Body of pancreas (tissue), 4 donors: ENCODE data around the gene CD81. TPM values are rescaled to one million over a fixed set of nuclear protein-coding genes. Genes with fewer than 3 reads are reported as not detected.
A peak's percentile ranks its signal among the peaks of the same experiment; 100 is the strongest.
"Not testable (repeated sequence)": the region's sequence is repeated elsewhere in the genome, so short reads cannot be mapped to it uniquely, and the experiment has no call there.

Experiments used
- ATAC-seq: fragments of 150-250 bp; one replicate; pipeline ENCODE4 v1.9.1; 2016
- DNase-seq, 4 donors: peaks; one replicate each; pipeline ENCODE4 v3.0.0-alpha.2; 2019
- H3K27ac ChIP-seq, 4 donors: fragments of 200-600 bp; sonication (generic); 1 replicate in 3 of 4; 2 replicates in 1 of 4; pipeline versions ENCODE4 v1.5.1 to v1.6.1; 2016 to 2019; ENCODE audit warnings: mild to moderate bottlenecking in 1 of 4, mixed read lengths in 1 of 4, moderate library complexity in 1 of 4
- H3K27me3 ChIP-seq, 2 donors: fragments of 200-600 bp; sonication (generic); one replicate each; pipeline ENCODE4 v1.6.0; 2016; ENCODE audit warnings: mild to moderate bottlenecking in 1 of 2
- H3K36me3 ChIP-seq, 2 donors: fragments of 200-600 bp; sonication (generic); replicated peaks in 1 of 2; 2 replicates each; pipeline ENCODE4 v1.5.1; 2016; ENCODE audit warnings: low read depth in 2 of 2; ENCODE audit not compliant: insufficient read depth in 1 of 2
- H3K4me1 ChIP-seq: fragments of 200-600 bp; sonication (generic); one replicate; pipeline ENCODE4 v1.6.0; 2016
- H3K4me3 ChIP-seq, 2 donors: fragments of 200-600 bp; sonication (generic); 1 replicate in 1 of 2; 2 replicates in 1 of 2; pipeline ENCODE4 v1.5.1; 2016 to 2019
- H3K9me3 ChIP-seq, 3 donors: fragments of 200-600 bp; sonication (generic); 1 replicate in 2 of 3; 2 replicates in 1 of 3; pipeline ENCODE4 v1.5.1; 2016
- POLR2A ChIP-seq, 3 donors: fragments of 450-650 bp; IDR thresholded peaks; one replicate each; pipeline ENCODE4 v1.6.1; 2016; ENCODE audit warnings: antibody characterized with exemption in 3 of 3, mild to moderate bottlenecking in 2 of 3
- WGBS, 2 donors: methylation state at CpG; one replicate each; pipeline ENCODE4 v1.1.5; 2017; 5-methylcytosine and 5-hydroxymethylcytosine counted together
- intact Hi-C: fragments of 100-400 bp; cut with DNase I; formaldehyde crosslinking; loops from one replicate; pipeline ENCODE4 v1.15.1; 2023
- total RNA-seq, 2 donors: library from RNA; depleted of rRNA; stranded (reverse); fragments of >200 nt; gene quantifications; one replicate each; pipeline ENCODE4 v1.1.0, GENCODE V29; 2016
- TF ChIP-seq, protein P1 (sequence below), 7 experiments: fragments of 450-650 bp in 4 of 7; fragments of 200-600 bp in 3 of 7; sonication (generic) in 3 of 7; IDR thresholded peaks; one replicate each; pipeline ENCODE4 v1.5.1; 2016 to 2019; ENCODE audit warnings: antibody characterized with exemption in 7 of 7

Gene CD81
- total RNA-seq, 2 donors from 2014 or later = 217 to 332 TPM

DNA sequence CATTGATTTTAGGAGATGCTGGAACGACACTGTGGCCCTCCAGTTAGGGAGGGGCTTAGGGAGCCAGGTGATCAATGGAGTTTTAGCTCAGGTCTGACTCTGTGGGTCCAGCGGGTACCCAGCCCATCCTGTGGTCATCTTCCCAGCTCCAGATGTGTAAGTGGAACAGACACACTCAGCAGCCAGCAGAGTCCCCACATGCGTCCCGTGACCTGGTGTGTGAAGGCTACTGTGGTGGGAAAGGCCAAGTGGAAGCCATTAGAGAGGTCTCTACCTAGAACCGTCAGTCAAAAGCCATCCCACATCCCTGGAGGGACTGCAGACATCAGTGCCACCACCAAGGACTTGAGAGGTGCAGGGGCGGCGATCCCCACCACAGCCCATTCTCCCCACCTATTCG lies 19.9 kb upstream of the CD81 start:
- no peak for TF ChIP-seq POLR2A (IDR thresholded peaks at IDR 0.05)
- TF ChIP-seq, protein P1, sequence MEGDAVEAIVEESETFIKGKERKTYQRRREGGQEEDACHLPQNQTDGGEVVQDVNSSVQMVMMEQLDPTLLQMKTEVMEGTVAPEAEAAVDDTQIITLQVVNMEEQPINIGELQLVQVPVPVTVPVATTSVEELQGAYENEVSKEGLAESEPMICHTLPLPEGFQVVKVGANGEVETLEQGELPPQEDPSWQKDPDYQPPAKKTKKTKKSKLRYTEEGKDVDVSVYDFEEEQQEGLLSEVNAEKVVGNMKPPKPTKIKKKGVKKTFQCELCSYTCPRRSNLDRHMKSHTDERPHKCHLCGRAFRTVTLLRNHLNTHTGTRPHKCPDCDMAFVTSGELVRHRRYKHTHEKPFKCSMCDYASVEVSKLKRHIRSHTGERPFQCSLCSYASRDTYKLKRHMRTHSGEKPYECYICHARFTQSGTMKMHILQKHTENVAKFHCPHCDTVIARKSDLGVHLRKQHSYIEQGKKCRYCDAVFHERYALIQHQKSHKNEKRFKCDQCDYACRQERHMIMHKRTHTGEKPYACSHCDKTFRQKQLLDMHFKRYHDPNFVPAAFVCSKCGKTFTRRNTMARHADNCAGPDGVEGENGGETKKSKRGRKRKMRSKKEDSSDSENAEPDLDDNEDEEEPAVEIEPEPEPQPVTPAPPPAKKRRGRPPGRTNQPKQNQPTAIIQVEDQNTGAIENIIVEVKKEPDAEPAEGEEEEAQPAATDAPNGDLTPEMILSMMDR (IDR thresholded peaks at IDR 0.05) = no peak
- WGBS, 2 donors = 65 to 67% methylated on average over 5 to 8 of the region's 8 CpGs

DNA sequence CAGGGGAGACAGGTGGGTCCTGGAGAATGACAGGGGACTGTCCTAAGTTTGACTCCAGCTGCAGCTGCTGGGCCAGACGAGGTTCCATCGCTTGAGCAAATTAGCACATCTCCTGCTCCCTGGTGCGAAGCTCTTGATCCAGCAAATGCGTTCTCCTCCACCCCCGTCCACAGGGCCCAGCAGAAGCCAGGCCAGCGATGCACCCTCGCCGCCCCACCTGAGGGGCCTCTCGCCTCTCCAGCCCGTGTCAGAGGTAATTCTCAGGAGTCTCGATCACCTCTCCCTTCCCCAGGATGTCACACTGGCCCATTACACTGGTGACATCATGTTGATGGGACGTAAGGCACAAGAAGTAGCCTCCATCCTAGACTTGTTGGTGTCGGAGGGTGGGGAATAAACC lies 19.5 kb upstream of the CD81 start:
- H3K4me1 ChIP-seq, ATAC-seq, H3K27me3 ChIP-seq, DNase-seq, H3K4me3 ChIP-seq, intact Hi-C loops, H3K36me3 ChIP-seq, H3K9me3 ChIP-seq, H3K27ac ChIP-seq: not testable (repeated sequence)
- WGBS, 2 donors = 87 to 93% methylated on average over 11 to 13 of the region's 13 CpGs

More for the DNA sequence above, 19.9 kb upstream of the CD81 start:
- Histone ChIP-seq H3K36me3 (no peaks in the 10 kb centered on the region), H3K4me1 (peaks cover 7% of the 10 kb centered on the region), H3K9me3 (no peaks in the 10 kb centered on the region), H3K4me3 (no peak overlapping the region), H3K27ac (no peak overlapping the region), H3K27me3 (no peaks in the 10 kb centered on the region)
- intact Hi-C loops = no loop called here
- DNase-seq (no peak), ATAC-seq (no peak)

DNA sequence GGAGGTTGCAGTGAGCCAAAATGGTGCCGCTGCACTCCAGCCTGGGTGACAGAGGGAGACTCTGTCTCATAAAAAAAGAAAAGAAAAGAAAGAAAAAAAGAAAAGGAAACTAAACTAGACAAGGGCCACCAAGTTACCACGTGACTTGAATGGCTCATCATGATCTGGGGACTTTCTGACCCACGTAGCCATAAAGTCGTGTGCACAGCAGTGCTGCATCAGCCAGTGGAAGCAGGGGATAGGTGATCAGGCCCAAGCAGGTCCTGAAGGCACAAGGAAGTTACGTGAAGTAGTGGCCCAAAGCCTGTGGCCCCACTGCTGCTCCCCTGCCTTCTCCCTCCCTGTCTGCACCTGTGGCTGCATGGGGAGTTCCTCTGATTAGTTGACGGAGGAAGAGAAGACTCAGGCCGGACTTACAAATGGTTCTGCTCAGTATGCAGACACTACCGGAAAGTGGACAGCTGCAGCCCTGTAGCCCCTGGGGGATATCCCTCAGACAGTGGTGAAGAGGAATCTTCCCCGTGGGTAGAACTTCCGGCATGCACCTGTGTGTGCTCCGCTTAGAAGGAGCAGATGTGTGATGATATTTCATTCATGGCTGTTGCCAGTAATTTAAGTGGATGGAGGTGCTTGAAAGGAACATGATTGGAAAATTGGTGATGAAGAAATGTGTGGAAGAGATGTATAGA lies 18.2 kb upstream of the CD81 start:
- TF ChIP-seq POLR2A (IDR thresholded peaks at IDR 0.05) = no peak
- TF ChIP-seq, protein P1 (IDR thresholded peaks at IDR 0.05) = no peak
- no peak overlapping the region for H3K27ac ChIP-seq
- WGBS, 2 donors = 87 to 91% methylated on average over 11 of the region's 11 CpGs
- ATAC-seq (no peak), DNase-seq (no peak)
- intact Hi-C loops = no loop called here
- H3K27me3 ChIP-seq = no peaks in the 10 kb centered on the region
- peaks cover 7% of the 10 kb centered on the region for H3K4me1 ChIP-seq
- no peak overlapping the region for H3K4me3 ChIP-seq
- H3K36me3 ChIP-seq = no peaks in the 10 kb centered on the region
- H3K9me3 ChIP-seq = no peaks in the 10 kb centered on the region

DNA sequence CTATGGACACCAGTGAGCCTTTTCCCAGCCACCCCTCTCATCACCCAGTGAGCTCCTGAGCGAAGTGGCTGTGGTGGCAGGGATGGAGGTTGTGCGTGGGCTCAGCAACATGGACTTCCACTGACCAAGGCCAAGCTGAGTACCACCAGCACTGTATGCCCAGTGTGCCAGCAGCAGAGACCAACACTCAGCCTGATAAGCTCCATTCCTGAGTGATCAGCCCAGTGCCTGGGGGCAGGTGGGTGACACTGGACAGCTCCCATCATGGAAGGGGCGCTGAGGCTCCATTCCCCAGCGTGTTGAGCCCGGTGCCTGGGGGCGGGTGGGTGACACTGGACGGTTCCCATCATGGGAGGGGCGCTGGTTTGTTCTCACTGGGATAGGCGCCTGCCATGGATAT lies 17.6 kb upstream of the CD81 start:
- DNase-seq = no peak
- 89 to 92% methylated on average over 9 of the region's 9 CpGs for WGBS, 2 donors
- H3K4me3 ChIP-seq = no peak overlapping the region
- TF ChIP-seq, protein P1 (IDR thresholded peaks at IDR 0.05) = no peak
- TF ChIP-seq POLR2A (IDR thresholded peaks at IDR 0.05) = no peak
- H3K36me3 ChIP-seq = no peaks in the 10 kb centered on the region
- intact Hi-C loops = no loop called here
- H3K4me1 ChIP-seq = peaks cover 7% of the 10 kb centered on the region
- ATAC-seq = no peak
- H3K27me3 ChIP-seq = no peaks in the 10 kb centered on the region
- H3K27ac ChIP-seq = peak overlapping the region in 1 of 4 donors; percentile 62
- no peaks in the 10 kb centered on the region for H3K9me3 ChIP-seq

DNA sequence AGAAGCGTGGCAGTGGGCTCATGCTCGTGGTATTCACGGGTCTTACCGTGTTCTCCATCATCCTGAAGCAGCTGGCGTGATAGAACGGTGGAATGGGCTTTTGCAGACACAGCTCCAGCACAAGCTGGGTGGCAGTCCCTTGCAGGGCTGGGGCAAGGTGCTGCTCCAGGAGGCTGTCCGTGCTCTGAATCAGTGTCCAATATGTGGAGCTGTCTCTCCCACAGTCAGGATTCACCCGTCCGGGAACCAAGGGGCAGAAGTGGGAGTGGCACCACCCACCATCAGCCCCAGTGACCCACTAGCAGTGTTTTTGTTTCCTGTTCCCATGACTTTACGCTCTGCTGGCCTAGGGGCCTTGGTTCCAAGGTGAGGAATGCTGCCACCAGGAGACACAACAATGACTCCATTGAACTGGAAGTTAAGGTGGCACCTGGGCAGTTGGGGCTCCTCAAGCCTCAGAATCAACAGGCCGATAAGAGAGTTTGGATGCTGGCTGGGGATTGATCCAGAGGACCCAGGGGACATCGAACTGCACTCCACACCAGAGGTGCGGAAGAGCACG lies 16.9 kb upstream of the CD81 start:
- TF ChIP-seq, protein P1 (IDR thresholded peaks at IDR 0.05) = peak in 1 of 7 experiments; percentile 6
- no peak for TF ChIP-seq POLR2A (IDR thresholded peaks at IDR 0.05)
- intact Hi-C loops = no loop called here
- ATAC-seq = peak; percentile 85
- Histone ChIP-seq H3K4me3 (no peak overlapping the region), H3K4me1 (peaks cover 7% of the 10 kb centered on the region), H3K27ac (peak overlapping the region in 3 of 4 donors; percentile 40 to 62 (median 59)), H3K27me3 (no peaks in the 10 kb centered on the region), H3K9me3 (no peaks in the 10 kb centered on the region), H3K36me3 (no peaks in the 10 kb centered on the region)
- 74 to 82% methylated on average over 12 to 14 of the region's 14 CpGs for whole genome bisulfite sequencing, 2 donors
- peak; percentile 30 to 41 (median 34) for DNase-seq
